Measurements from ENCODE around the gene LPIN2. TPM values are rescaled to one million over a fixed set of nuclear protein-coding genes. Genes with fewer than 3 reads are reported as not detected.

Gene LPIN2
- total RNA-seq, 2 experiments from 2014 or later = 78.4 to 79.6 TPM

DNA sequence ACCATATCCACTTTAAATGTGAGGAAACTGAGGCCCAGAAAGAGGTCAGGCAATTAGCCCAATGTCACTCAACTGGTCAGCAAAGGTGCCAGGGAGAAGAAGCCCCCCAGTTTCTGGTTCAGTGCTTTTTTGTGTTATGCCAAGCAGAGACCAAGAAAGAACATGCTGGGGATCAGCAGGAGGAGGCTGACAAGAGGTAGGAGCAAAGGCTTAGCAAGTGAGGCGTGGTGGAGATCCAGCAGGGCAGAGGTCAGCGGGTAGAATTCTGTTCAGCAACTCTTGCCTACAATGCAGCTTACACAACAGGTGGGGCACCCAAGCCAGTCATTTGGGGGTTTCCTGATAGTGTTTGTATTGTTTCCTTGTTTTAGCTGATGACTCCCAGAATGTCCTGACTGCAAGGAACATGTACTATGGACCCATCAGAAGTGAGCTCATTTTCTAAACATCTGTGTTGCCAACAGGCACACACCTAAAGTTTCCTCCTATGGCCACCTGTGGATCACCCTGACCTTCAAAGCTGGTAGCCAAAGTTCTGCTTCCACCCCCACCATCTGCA lies 28.2 kb downstream of the LPIN2 start:
- CTCF ChIA-PET = interaction anchor here (0.8 to 8.5 kb wide), 26 partner anchors 8 to 262 kb away, joined by 3 to 94 read pairs (median 9); partner anchors contain the start of gene MYL12A
- Mint-ChIP-seq H3K27me3 (no peaks in the 10 kb centered on the region), H3K4me1 (peaks cover 76% of the 10 kb centered on the region), H3K9me3 (no peaks in the 10 kb centered on the region), H3K27ac (peak overlapping the region; percentile 44), H3K36me3 (ENCODE audit: low read depth) (peaks cover 26% of the 10 kb centered on the region), H3K4me3 (no peak overlapping the region)
- no peak for DNase-seq
- POLR2A ChIA-PET = interaction anchor here (0.7 to 6.6 kb wide), 16 partner anchors 8 to 263 kb away, joined by 3 to 99 read pairs (median 8); partner anchors contain the start of gene MYL12A

DNA sequence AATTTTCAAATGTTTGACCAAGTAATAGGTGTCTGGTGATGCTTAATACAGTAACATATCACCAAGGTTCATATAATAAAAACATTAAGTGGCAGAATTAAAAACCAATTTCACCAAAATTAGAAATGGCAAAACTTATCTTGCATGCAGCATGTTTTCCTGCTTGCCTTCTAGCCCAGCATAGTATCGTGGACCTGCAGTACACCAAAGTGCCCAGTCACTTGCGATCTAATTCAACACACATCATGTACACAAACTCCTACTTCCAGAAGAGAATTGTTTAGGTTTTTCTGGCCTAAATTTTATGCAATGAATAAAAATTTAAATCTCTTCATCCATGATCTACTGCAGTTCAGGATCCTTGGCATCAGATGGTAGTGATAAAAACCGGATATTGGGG lies 28.9 kb downstream of the LPIN2 start:
- DNase-seq = no peak
- Mint-ChIP-seq H3K4me1 (peaks cover 81% of the 10 kb centered on the region), H3K4me3 (no peak overlapping the region), H3K27me3 (no peaks in the 10 kb centered on the region), H3K36me3 (ENCODE audit: low read depth) (peaks cover 21% of the 10 kb centered on the region), H3K27ac (peak overlapping the region; percentile 35), H3K9me3 (no peaks in the 10 kb centered on the region)
- ChIA-PET CTCF (interaction anchor here (2.7 to 8.5 kb wide), 4 partner anchors 22 to 79 kb away, joined by 13 to 94 read pairs (median 54); no protein-coding TSS in a partner anchor), POLR2A (interaction anchor here (1.4 to 6.6 kb wide), 4 partner anchors 10 to 215 kb away, joined by 3 to 99 read pairs (median 10); no protein-coding TSS in a partner anchor)

GRCh38 chr18:2983296-2983695 lies 29.6 kb downstream of the LPIN2 start:
- peaks cover 15% of the 10 kb centered on the region for H3K36me3 Mint-ChIP-seq (ENCODE audit: low read depth)
- no peak overlapping the region for H3K4me3 Mint-ChIP-seq
- ChIA-PET CTCF (interaction anchor here (0.6 to 8.5 kb wide), 13 partner anchors 10 to 263 kb away, joined by 3 to 94 read pairs (median 6); partner anchors contain the start of gene MYL12A), POLR2A (interaction anchor here (0.8 to 6.6 kb wide), 15 partner anchors 11 to 280 kb away, joined by 3 to 99 read pairs (median 6); partner anchors contain the start of gene MYL12A)
- no peaks in the 10 kb centered on the region for H3K9me3 Mint-ChIP-seq
- peak overlapping the region; percentile 78 for H3K27ac Mint-ChIP-seq
- H3K4me1 Mint-ChIP-seq = peaks cover 81% of the 10 kb centered on the region
- DNase-seq = no peak
- no peaks in the 10 kb centered on the region for H3K27me3 Mint-ChIP-seq

GRCh38 chr18:2982452-2983269 lies 30.3 kb downstream of the LPIN2 start:
- POLR2A ChIA-PET = interaction anchor here (0.8 to 6.6 kb wide), 18 partner anchors 12 to 280 kb away, joined by 3 to 99 read pairs (median 5); partner anchors contain the start of genes MYL12A and MYL12B
- H3K4me1 Mint-ChIP-seq = peaks cover 84% of the 10 kb centered on the region
- peaks cover 13% of the 10 kb centered on the region for H3K36me3 Mint-ChIP-seq (ENCODE audit: low read depth)
- CTCF ChIA-PET = interaction anchor here (0.6 to 8.5 kb wide), 16 partner anchors 9 to 264 kb away, joined by 3 to 94 read pairs (median 5); partner anchors contain the start of gene MYL12A
- no peak for DNase-seq
- H3K9me3 Mint-ChIP-seq = no peaks in the 10 kb centered on the region
- H3K4me3 Mint-ChIP-seq = peak overlapping the region; percentile 74
- H3K27ac Mint-ChIP-seq = peak overlapping the region; percentile 78
- H3K27me3 Mint-ChIP-seq = no peaks in the 10 kb centered on the region

GRCh38 chr18:2982022-2982421 lies 30.9 kb downstream of the LPIN2 start:
- H3K4me1 Mint-ChIP-seq = peaks cover 86% of the 10 kb centered on the region
- peaks cover 13% of the 10 kb centered on the region for H3K36me3 Mint-ChIP-seq (ENCODE audit: low read depth)
- ChIA-PET POLR2A (interaction anchor here (0.9 to 6.6 kb wide), 14 partner anchors 12 to 279 kb away, joined by 3 to 99 read pairs (median 6); partner anchors contain the start of genes MYL12A and MYL12B), CTCF (interaction anchor here (0.9 to 8.5 kb wide), 10 partner anchors 10 to 169 kb away, joined by 3 to 94 read pairs (median 6); no protein-coding TSS in a partner anchor)
- H3K9me3 Mint-ChIP-seq = no peaks in the 10 kb centered on the region
- DNase-seq = no peak
- H3K4me3 Mint-ChIP-seq = peak overlapping the region; percentile 74
- peak overlapping the region; percentile 78 for H3K27ac Mint-ChIP-seq
- H3K27me3 Mint-ChIP-seq = no peaks in the 10 kb centered on the region

DNA sequence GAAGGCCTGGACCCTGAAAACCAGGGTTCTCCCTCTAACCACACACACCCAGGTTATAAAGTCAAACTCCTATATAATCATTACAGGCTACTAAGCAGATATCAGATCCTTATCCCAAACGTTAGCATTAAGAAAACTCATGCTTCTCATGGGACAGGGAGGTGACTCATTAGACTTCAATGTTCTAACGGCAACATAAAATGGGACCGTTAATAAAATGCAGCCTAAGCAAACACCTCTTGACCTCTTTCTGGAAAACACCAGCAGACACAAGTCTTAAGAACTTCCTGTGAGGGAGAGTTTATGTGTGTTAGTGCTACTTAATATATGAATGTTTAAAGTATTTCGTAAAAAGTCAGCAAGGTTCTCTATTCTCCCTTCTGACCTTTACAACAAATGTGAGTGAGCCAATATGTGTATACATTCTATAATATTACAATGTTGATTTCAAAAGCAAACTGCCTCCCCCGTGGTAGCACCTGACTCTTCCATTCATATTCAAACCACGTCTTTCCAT lies 31.7 kb downstream of the LPIN2 start:
- ChIA-PET CTCF (interaction anchor here (0.9 to 8.5 kb wide), 10 partner anchors 9 to 170 kb away, joined by 3 to 94 read pairs (median 8); no protein-coding TSS in a partner anchor), POLR2A (interaction anchor here (0.9 to 6.6 kb wide), 14 partner anchors 11 to 280 kb away, joined by 3 to 255 read pairs (median 12); partner anchors contain the start of gene MYL12A)
- H3K4me3 Mint-ChIP-seq = peak overlapping the region; percentile 74
- no peak for DNase-seq
- no peaks in the 10 kb centered on the region for H3K9me3 Mint-ChIP-seq
- H3K27ac Mint-ChIP-seq = peak overlapping the region; percentile 78
- peaks cover 19% of the 10 kb centered on the region for H3K36me3 Mint-ChIP-seq (ENCODE audit: low read depth)
- no peaks in the 10 kb centered on the region for H3K27me3 Mint-ChIP-seq
- peaks cover 90% of the 10 kb centered on the region for H3K4me1 Mint-ChIP-seq

GRCh38 chr18:2979871-2980790 lies 32.8 kb downstream of the LPIN2 start:
- CTCF ChIA-PET = interaction anchor here (0.6 to 5.3 kb wide), 14 partner anchors 9 to 270 kb away, joined by 3 to 30 read pairs (median 4); no protein-coding TSS in a partner anchor
- Mint-ChIP-seq H3K4me1 (peaks cover 87% of the 10 kb centered on the region), H3K9me3 (no peaks in the 10 kb centered on the region), H3K27me3 (no peaks in the 10 kb centered on the region), H3K36me3 (ENCODE audit: low read depth) (peaks cover 28% of the 10 kb centered on the region), H3K27ac (peak overlapping the region; percentile 78), H3K4me3 (peak overlapping the region; percentile 74)
- DNase-seq = no peak
- POLR2A ChIA-PET = interaction anchor here (0.5 to 5.6 kb wide), 14 partner anchors 14 to 324 kb away, joined by 3 to 255 read pairs (median 6); partner anchors contain the start of genes LPIN2 and MYL12A

GRCh38 chr18:2979129-2979528 lies 33.8 kb downstream of the LPIN2 start:
- Mint-ChIP-seq H3K36me3 (ENCODE audit: low read depth) (peaks cover 24% of the 10 kb centered on the region), H3K27me3 (no peaks in the 10 kb centered on the region), H3K4me3 (peak overlapping the region; percentile 63), H3K4me1 (peaks cover 86% of the 10 kb centered on the region), H3K27ac (peak overlapping the region; percentile 78), H3K9me3 (no peaks in the 10 kb centered on the region)
- ChIA-PET POLR2A (interaction anchor here (0.6 to 5.6 kb wide), 8 partner anchors 14 to 282 kb away, joined by 3 to 255 read pairs (median 8); partner anchors contain the start of gene MYL12A), CTCF (interaction anchor here (0.6 to 5.3 kb wide), 7 partner anchors 8 to 150 kb away, joined by 3 to 30 read pairs (median 8); no protein-coding TSS in a partner anchor)
- DNase-seq = no peak

- Mint-ChIP-seq H3K36me3 (ENCODE audit: low read depth) (peaks cover 24% of the 10 kb centered on the region), H3K27ac (peak overlapping the region; percentile 78), H3K4me1 (peaks cover 83% of the 10 kb centered on the region), H3K27me3 (no peaks in the 10 kb centered on the region), H3K9me3 (no peaks in the 10 kb centered on the region), H3K4me3 (peak overlapping the region; percentile 63)
- ChIA-PET POLR2A (interaction anchor here (0.6 to 5.6 kb wide), 8 partner anchors 14 to 282 kb away, joined by 3 to 255 read pairs (median 8); partner anchors contain the start of gene MYL12A), CTCF (interaction anchor here (0.6 to 5.3 kb wide), 7 partner anchors 8 to 150 kb away, joined by 3 to 30 read pairs (median 8); no protein-coding TSS in a partner anchor)
- DNase-seq = no peak
These were observed 34.3 kb downstream of the LPIN2 start for GRCh38 chr18:2978661-2979106.

DNA sequence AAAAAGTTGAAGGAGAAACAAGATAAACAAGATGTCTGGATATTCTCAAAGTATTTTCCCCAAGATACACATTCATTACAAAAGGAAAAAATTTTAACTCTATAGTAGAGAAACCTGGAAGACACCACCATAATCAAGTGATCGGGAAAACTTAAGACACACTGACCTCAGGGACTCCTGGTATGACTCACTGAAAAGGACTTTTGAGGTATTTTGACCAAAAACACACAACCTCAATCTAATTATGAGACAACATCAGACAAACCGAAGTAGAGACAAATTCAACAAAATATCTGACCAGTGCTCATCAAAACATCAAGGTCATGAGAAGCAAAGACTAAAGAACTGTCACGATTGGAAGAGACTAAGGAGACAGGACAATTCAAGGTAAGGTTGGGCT lies 34.7 kb downstream of the LPIN2 start:
- Mint-ChIP-seq H3K27me3 (no peaks in the 10 kb centered on the region), H3K9me3 (no peaks in the 10 kb centered on the region), H3K4me3 (peak overlapping the region; percentile 63), H3K4me1 (peaks cover 84% of the 10 kb centered on the region), H3K36me3 (ENCODE audit: low read depth) (peaks cover 28% of the 10 kb centered on the region), H3K27ac (peak overlapping the region; percentile 78)
- ChIA-PET CTCF (interaction anchor here (1.0 to 5.3 kb wide), 6 partner anchors 11 to 151 kb away, joined by 3 to 30 read pairs (median 8); no protein-coding TSS in a partner anchor), POLR2A (interaction anchor here (1.1 to 5.6 kb wide), 4 partner anchors 13 to 273 kb away, joined by 3 to 255 read pairs (median 13); partner anchors contain the start of gene MYL12A)
- no peak for DNase-seq

Data from activated CD4-positive, alpha-beta memory T cell treated with anti-CD3 and anti-CD28 coated beads, Interleukin-2, amount 10 ng/mL, durations not matched to agents 7 days and 5 days (primary cell).